Neural progenitor cell (in vitro differentiated cells): Measurements from ENCODE around the gene STAG3.
"Not testable (repeated sequence)": the region's sequence is repeated elsewhere in the genome, so short reads cannot be mapped to it uniquely, and the experiment has no call there.

Source experiments
- EZH2phosphoT487 ChIP-seq: fragments of 200-600 bp; sonication (generic); IDR thresholded peaks from 2 replicates; pipeline ENCODE4 v1.6.1; 2017; ENCODE audit warnings: antibody characterized with exemption
- TF ChIP-seq, protein P1 (sequence below): fragments of 200-600 bp; sonication (generic); IDR thresholded peaks from 2 replicates; pipeline ENCODE4 v1.5.1; 2017; ENCODE audit warnings: antibody characterized with exemption, mild to moderate bottlenecking

DNA sequence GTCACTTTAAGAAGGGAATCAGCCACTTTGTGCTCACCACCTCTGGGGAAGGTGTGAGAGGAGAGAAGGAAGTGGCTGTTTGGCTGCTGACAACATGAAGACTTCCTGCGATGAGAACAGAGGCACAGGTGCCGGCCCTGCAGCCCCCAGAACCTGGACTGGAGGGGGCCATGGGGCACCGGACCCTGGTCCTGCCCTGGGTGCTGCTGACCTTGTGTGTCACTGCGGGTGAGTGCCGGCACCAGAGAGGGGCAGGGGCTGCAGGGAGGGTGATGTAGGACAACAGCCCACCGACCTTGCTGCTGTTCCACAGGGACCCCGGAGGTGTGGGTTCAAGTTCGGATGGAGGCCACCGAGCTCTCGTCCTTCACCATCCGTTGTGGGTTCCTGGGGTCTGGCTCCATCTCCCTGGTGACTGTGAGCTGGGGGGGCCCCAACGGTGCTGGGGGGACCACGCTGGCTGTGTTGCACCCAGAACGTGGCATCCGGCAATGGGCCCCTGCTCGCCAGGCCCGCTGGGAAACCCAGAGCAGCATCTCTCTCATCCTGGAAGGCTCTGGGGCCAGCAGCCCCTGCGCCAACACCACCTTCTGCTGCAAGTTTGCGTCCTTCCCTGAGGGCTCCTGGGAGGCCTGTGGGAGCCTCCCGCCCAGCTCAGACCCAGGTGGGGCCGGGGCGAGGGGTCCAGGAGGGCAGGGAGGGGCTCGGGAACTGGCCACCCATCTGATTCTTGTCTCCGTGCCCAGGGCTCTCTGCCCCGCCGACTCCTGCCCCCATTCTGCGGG, 42.3 kb downstream of the STAG3 start, which contains the start of gene PVRIG:
- TF ChIP-seq, protein P1, sequence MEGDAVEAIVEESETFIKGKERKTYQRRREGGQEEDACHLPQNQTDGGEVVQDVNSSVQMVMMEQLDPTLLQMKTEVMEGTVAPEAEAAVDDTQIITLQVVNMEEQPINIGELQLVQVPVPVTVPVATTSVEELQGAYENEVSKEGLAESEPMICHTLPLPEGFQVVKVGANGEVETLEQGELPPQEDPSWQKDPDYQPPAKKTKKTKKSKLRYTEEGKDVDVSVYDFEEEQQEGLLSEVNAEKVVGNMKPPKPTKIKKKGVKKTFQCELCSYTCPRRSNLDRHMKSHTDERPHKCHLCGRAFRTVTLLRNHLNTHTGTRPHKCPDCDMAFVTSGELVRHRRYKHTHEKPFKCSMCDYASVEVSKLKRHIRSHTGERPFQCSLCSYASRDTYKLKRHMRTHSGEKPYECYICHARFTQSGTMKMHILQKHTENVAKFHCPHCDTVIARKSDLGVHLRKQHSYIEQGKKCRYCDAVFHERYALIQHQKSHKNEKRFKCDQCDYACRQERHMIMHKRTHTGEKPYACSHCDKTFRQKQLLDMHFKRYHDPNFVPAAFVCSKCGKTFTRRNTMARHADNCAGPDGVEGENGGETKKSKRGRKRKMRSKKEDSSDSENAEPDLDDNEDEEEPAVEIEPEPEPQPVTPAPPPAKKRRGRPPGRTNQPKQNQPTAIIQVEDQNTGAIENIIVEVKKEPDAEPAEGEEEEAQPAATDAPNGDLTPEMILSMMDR: not testable (repeated sequence)
- not testable (repeated sequence) for TF ChIP-seq EZH2phosphoT487
